ENCODE results near the gene PTPRN2.

GRCh38 chr7:158471716-158472115, 115.9 kb downstream of the PTPRN2 start:
- TF ChIP-seq, protein P1, sequence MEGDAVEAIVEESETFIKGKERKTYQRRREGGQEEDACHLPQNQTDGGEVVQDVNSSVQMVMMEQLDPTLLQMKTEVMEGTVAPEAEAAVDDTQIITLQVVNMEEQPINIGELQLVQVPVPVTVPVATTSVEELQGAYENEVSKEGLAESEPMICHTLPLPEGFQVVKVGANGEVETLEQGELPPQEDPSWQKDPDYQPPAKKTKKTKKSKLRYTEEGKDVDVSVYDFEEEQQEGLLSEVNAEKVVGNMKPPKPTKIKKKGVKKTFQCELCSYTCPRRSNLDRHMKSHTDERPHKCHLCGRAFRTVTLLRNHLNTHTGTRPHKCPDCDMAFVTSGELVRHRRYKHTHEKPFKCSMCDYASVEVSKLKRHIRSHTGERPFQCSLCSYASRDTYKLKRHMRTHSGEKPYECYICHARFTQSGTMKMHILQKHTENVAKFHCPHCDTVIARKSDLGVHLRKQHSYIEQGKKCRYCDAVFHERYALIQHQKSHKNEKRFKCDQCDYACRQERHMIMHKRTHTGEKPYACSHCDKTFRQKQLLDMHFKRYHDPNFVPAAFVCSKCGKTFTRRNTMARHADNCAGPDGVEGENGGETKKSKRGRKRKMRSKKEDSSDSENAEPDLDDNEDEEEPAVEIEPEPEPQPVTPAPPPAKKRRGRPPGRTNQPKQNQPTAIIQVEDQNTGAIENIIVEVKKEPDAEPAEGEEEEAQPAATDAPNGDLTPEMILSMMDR (IDR thresholded peaks at IDR 0.05), result no peak
- no peak for TF ChIP-seq ZFX (IDR thresholded peaks at IDR 0.05; ENCODE audit: borderline replicate concordance)
